SIG-M5 (cell line): ENCODE results near the gene GNAZ.

Source experiments
- DNase-seq: peaks from one replicate; lab custom pipeline; 2025; lab: John Stamatoyannopoulos, UW

GNAZ gene

DNA sequence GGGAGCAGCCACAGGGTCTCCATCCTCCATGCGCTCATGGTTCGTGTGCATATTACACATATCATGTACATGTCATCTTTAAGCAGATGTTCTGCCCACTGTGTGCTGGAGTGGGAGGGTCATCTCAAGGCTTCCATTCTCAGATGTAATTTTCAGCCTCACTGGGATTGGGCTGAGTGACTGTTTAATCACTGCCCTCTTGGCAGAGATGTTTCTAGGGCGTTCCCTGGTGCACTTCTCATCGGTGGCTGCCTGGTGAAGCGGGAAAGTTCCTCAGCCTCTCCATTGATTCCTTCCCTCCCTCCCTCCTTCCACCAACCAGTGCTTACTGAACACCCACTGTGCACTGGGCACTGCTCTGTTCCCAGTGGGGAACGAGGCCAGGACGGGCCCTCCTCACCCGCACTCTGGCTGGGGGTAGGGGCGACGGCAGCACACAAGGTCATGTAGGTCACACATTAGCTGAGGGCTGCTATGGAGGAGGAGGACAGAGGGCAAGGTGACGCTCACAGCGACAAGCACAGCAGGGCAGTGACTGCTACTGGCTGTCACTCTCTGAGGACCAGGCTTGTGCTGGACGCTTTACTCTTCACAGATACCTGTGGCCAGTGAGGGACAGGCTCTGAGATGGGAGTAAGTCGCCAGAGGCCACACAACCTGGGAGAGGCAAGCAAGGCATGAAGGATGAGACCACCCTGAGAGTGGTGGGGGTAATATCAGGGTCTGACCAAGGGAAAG is 22.9 kb downstream of the GNAZ start:
- no peak for DNase-seq

GRCh38 chr22:23094260-23094659 is 23.9 kb downstream of the GNAZ start:
- DNase-seq, result no peak

GRCh38 chr22:23094695-23095681 is 24.7 kb downstream of the GNAZ start:
- DNase-seq, result no peak

DNA sequence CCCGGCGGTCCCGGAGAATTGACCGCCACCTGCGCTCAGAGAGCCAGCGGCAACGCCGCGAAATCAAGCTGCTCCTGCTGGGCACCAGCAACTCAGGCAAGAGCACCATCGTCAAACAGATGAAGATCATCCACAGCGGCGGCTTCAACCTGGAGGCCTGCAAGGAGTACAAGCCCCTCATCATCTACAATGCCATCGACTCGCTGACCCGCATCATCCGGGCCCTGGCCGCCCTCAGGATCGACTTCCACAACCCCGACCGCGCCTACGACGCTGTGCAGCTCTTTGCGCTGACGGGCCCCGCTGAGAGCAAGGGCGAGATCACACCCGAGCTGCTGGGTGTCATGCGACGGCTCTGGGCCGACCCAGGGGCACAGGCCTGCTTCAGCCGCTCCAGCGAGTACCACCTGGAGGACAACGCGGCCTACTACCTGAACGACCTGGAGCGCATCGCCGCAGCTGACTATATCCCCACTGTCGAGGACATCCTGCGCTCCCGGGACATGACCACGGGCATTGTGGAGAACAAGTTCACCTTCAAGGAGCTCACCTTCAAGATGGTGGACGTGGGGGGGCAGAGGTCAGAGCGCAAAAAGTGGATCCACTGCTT is 25.5 kb downstream of the GNAZ start:
- DNase-seq, result no peak

DNA sequence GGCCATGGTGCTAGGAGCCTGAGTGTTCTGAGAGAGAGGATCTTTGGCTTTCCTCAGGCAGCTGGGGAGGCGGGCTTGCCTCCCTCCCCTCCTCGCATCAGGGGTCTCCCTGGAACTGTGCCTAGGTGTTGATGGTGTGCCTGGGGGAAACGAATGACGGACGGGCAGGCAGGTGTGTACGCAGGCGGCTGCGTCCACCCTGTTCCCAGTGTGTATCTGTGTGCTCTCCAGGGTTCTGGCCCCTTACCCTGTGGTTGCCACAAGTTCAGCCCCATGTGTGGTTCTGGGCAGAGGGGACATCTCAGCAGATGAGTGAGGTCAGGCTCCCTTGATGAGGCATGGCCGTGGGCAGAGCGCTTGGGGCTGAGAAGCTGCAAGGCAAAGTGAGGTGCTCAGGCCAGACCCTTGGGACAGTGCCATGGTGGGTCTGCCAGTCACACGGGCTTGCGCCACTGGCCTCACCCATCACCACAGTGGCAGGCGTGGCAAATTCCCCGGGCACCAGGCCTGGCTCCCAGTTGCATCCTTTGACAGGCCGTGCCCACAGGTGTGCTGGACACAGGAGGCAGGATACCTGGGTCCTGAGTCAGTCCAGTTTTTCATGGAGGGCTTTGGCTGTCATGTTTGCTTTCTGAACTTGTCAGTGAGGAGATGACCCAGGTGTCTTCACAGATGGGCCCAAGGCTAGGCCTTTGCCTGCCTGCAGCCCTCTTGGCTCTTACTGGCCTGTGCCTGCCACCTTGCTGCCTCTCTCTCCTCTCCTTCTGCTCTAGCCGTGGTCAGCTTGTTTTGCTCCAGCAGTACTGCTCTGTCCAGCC is 27.3 kb downstream of the GNAZ start:
- DNase-seq, result no peak

- DNase-seq, result no peak
Measured at GRCh38 chr22:23098230-23098705, 27.9 kb downstream of the GNAZ start.

DNA sequence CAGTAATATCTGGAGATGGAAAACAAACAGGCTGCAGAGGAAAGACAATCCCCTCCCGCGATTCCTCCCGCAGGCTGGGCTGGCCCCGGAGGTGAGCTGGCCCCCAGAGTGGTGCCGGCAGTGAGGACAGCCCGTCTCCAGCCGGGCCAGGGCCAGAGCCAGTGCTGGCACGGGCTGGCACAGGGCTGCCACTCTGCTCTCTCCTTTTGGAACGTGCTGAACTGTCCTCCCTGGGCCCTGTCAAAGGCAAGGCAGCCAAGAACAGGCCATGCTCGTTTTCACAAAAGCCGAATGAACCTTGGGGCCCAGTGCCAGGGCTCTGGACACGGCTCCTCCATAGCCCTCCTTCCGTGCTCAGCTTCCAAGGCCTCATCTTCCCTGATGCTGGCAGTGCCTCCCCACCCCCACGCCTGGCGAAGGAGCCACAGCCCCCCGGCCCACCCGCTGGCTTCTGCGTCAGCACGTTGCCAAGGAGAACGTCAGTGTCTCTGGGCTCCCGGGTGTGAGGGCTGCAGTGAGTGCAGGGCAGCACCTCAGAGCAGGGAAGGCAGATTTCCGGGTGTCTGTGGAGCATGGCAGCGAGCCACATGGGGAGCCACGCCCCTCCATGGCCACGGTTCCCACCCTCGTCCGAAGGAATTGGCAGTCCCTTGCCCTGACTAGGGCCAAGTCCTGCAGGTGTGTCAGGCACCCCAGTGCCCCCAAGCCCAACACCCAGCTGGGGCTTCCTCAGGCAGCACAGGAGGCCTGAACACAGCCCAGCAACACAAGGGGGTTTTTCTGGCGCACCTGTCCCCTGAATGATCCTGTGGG is 28.6 kb downstream of the GNAZ start:
- DNase-seq, result no peak

DNA sequence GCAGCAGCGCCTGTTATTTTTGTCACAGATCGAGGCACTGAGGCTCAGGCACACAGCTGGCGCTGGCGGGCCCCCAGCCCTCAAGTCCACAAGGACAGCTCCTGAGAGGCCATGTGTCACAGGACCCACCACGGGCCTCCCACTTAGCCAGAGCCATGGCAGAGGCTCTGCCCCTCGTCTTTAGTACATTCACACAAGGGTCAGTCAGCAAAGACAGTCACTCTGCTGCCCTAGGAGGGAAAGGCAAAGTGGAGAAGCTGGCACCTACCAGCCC is 29.1 kb downstream of the GNAZ start:
- DNase-seq, result no peak

- DNase-seq, result no peak
Measured at GRCh38 chr22:23100124-23100801, 29.9 kb downstream of the GNAZ start.

DNA sequence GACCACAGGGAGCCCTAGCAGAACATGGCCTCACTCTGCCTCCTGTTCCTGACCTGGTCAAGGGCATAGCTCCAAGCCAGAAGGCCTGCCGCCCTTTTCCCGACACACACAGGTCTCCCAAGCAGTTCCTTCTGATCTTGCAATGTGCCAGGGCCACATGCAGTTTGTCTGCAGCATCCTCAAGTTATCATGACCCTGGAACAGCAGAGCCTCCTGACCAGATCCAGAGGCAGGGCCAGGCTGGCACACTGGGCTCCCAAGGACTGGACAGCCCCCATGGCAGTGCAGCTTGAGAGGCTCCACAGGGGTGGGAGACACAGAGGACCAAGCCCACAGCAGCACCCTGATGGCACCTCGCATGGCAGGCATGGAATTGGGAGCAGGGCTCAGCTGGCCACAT is 31.2 kb downstream of the GNAZ start:
- DNase-seq, result no peak

DNA sequence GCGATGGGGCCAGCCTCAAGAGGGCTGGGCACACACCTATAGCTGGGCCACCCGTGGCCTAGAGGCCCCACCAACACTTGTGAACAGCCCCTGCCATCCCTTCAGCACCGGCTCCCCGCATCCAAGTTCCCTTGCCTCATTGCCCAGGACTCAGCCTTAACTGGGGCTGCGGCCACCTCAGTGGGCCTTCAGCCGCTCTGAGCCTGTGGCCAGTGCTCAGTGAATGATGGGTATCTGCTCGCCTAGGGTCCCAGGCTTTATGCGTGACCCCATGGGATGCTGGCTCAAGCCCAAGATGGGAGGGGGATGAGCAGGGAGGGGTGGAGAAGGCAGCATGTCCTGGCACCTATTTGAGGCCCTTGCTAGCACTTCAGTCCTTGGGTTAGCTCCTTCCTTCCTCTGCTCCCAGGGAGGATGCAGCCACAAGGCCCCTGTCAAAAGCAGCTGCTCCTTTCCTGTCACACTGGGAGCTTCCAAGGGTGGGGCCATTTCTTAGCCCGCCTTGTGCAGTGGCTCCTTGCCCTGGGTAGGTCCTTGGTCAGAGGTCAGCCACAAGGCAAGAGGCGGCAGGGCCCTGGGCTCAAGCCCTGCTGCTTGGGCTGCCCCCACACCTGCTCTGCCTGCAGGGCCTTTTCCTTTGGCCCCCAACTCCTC is 31.8 kb downstream of the GNAZ start:
- DNase-seq, result no peak

DNA sequence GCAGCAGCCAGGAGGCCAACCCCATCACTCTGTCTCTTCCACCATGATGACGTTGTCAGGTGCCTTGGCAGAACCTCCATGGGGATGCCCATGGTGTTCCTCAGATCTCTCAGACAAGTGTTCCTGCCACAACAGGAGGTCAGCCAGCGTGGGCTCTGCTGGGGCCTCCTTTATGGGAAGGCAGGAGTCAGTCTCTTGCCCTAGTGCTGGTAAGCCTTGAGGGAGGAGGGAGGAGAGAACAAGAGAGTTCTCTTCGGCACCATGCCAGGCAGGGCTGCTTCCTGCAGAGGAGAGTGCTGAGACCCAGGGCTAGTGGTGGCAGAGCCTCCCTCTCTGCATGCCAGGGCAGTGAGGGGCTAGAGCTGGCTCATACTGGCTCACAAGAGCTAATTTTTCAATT is 32.5 kb downstream of the GNAZ start:
- no peak for DNase-seq

DNA sequence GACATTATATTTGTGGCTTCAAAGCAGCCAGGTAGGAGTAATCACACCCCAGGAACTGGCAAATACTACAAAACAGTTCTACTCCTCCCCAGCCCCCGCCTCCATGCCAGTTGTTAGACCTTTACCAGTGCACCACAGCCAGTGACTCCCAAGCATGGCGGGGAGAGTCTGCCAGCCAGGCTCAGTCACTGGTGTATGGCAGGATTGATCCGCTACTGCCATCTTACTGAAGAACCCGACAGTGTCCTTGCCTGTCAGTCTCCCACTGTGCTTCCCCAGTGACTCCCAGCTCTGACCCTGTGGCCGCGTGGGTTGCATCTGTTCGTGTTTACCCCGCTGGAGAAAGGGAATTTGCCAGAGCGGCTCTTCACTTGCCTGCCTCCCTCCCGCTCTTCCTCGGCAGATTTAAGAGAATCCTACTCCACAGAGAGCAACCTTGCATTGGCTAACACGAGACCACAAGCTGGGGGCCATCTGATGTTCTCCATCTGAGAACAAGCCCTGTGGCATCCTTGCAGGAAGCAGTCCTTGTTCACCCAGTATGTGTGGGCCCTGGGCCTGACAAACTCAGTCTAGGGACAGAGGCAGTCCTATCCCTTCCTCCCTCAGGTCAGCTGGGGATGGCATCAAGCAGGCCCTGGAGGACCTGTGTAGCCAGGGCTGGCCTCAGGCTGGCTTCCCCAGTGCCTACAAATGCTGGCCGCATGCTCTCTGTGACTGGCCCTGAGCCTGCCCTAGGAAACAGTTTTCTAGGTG is 33.1 kb downstream of the GNAZ start:
- DNase-seq, result no peak

GRCh38 chr22:23104187-23104971 is 34.1 kb downstream of the GNAZ start:
- DNase-seq, result no peak

- no peak for DNase-seq
Measured at GRCh38 chr22:23105304-23105703, 35.0 kb downstream of the GNAZ start.

- no peak for DNase-seq
Measured at GRCh38 chr22:23105919-23106318, 35.6 kb downstream of the GNAZ start.

- no peak for DNase-seq
Measured at GRCh38 chr22:23106344-23106743, 36.0 kb downstream of the GNAZ start.

- no peak for DNase-seq
Measured at GRCh38 chr22:23106906-23107367, 36.6 kb downstream of the GNAZ start.
